Stimulated activated CD8-positive, alpha-beta memory T cell treated with anti-CD3 and anti-CD28 coated beads, Interleukin-2, amount 100 ng/mL, for 48 hours (primary cell): ENCODE data around the gene TRIM37.
"Not testable (repeated sequence)": the region's sequence is repeated elsewhere in the genome, so short reads cannot be mapped to it uniquely, and the experiment has no call there.

ENCODE experiments used
- DNase-seq, 2 donors: peaks; one replicate each; pipeline ENCODE4 v3.0.0-alpha.2; 2020; ENCODE audit warnings: low read depth in 2 of 2

The TRIM37 gene

DNA sequence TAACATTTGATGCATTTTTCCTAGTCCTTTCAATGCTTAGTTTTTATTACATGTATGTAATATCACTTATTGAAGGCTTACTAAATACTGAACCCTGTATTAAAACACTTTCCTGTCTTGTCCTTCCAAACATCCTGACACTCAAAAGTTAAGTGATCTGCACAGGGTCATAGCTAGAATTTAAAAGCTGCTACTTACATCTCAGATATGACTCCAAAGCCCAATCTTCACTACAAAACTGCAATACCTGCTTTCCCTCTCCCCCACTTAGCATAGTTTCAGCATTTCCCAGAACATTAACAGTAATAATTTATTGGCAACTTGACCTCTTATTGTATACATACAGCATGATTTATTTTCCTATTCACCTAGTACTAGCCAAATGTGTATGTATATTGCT is 4.3 kb upstream of the TRIM37 start:
- no peak for DNase-seq

DNA sequence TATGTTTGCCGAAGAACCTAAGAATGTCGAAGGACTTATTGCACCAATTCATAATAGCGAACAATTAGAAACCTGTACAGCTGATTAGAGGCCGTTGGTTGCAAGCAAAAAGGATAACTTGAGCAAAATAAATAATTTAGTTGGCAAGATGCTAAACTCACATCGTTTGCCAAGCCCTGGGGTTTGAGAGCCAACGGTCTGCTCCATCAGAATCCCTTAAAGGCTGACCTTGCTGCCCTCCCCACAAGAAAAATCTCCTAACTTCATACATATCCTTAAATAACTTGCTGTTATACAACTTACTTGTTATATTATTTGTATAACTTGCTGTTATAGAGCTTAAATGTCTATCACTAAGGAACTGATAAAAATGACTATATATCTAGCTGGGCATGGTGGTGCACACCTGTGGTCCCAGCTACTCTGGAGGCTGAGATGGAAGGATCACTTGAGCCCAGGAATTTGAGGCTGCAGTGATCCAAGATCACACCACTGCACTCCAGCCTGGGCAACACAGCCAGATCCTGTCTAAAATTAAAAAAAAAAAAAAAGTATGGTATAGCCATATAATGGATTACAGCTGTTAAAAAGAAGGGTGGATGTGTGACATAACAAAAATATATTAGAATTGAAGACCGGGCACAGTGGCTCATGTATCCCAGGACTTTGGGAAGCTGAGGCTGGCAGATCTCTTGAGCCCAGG is 1.9 kb upstream of the TRIM37 start:
- DNase-seq = no peak

DNA sequence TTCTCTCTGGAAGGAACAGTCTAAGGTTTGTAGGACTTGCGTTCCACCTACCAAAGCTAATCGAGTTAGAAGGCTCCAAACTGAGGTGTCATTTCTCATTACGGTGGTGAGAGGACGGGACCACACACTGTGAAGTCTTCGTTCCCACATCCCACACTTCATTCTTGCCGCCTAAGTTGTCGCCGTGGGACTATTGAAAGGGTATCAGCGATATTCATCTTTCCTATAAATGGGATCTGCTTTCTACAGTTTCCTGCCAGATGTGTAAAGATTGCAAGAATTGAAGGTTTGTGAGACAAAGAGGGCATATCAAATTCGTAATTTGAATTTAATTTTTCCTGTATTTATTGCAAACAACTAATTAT is 608 bp upstream of the TRIM37 start:
- peak in 1 of 2 donors; percentile 11 for DNase-seq

DNA sequence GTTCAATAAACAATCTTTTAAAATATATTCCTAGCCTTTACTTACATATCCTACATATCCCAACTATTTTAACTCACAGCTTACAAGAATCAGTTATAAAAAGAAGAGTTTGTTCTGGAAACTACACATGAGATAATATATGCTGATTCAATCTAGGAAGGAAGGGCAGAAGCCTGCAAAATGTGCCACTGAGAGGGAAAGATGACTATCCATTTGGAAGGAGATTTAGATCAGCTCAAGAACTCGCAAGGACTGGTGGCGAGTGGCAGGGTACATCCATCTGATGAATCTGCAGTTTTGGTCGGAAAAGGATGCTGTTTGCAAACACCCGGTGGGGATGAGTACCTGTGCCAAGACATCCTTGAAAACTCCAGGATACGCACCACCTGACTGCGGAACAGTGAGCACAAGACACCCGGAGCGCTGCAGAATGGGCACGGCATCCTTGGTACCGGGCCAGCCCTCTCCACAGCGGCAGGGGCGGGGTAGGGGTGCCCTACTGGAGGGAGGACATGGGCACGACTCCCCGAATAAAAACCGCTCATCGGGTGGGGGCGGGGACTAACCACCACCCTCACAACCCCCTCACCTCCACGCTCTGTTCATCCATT is 723 bp downstream of the TRIM37 start:
- peak; percentile 54 to 55 for DNase-seq

DNA sequence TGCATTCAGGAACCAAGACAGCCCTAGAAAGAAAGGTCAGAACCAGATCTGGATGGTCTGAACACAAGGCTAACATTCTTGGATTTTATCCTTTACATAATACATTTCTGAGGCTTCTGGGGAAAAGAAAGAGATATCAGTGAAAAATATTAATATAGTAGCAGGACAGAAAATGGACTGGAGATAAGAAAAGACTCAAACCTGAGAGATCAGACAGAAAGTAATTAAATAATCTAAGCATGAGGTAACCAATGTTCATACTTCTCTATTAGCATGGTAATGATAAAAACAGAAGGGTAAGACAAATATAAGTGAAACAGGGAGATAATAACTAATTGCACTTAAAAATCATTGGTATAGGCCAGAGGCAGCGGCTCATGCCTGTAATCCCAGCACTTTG is 5.5 kb downstream of the TRIM37 start:
- DNase-seq = no peak

DNA sequence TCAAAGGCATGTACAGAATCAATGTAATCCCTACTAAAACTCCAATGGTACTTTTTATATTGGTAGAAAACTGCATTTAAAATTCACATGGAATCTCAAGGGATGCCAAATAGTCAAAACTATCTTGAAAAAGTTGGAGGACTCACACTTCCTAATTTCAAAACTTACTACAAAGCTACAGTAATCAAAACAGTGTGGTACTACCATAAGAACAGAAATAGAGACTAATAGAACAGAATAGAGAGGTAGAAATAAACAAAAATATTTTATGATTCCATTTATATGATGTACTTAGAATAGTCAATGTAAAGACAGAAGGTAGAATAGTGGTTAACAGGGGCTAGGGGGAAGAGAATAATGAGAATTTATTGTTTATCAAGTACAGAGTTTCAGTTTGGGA is 8.8 kb downstream of the TRIM37 start:
- no peak for DNase-seq

DNA sequence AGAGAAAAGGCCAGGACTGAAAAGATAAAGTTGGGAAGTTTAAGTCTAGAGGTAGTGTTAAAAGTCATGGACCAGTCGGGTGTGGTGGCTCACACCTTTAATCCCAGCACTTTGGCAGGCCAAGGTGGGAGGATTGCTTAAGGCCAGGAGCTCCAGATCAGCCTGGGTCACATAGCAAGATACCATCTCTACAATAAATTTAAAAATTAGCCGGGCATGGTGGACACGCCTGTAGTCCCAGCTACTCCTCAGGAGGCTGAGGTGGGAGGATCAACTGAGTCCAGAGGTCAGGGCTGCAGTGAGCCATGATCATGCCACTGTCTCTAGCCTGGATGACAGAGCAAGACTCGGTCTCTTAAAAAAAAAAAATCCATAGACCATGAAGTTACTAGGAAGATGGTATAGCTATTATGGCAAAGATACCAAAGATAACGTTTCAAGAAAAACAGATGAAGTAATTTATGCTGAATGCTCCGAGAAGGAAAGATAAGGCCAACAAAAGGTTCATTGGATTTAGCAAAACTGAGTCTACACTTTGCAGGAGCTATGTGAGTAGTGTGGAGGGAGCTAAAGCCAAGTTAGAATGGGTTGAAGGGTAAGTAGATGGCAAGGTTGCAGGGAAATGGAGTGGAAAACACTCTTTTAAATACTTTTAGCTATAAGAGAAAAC is 11.7 kb downstream of the TRIM37 start:
- DNase-seq = no peak

DNA sequence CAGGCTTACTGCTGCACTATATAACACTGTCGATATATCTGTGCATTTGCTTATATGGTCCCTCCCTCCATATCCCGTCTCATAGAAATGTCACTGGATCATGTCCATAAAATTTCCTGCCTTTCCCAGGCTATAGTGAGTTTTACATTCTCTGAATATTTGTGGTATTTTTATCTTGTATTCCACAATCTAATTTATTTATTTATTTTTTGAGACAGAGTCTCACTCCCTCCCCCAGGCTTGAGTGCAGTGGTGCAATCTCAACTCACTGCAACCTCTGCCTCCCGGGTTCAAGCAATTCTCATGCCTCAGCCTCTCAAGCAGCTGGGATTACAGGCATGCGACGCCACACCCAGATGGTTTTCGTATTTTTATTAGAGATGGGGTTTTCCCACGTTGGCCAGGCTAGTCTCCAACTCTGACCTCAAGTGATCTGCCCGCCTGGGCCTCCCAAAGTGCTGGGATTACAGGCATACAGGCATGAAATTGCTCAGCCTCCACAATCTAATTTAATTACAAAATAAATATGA is 12.9 kb downstream of the TRIM37 start:
- no peak for DNase-seq

DNA sequence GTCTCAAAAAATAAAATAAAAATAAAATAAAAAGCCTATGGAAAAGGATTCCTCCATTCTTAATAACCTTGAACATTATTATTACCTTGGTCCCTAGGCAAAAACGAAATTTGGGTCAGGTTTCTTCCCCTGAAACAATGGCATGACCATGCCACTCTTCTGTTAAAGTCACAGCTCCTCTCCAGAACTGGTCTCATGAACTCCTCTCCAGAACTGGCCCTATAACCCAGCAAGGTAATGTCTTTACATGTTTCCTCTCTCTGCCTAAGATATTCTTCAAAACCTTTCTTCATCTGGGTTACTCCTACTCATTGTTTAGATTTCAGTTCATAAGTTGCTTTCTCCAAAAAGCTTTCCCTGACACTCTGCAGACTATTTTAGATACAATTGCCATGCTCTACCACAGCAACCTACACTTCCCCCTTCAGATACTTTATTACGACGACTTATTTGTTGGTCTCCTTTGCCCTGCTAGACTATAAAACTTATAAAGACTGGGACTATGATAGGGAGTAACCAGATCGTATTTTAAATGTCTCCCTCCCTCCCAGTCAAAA is 13.5 kb downstream of the TRIM37 start:
- DNase-seq = no peak

DNA sequence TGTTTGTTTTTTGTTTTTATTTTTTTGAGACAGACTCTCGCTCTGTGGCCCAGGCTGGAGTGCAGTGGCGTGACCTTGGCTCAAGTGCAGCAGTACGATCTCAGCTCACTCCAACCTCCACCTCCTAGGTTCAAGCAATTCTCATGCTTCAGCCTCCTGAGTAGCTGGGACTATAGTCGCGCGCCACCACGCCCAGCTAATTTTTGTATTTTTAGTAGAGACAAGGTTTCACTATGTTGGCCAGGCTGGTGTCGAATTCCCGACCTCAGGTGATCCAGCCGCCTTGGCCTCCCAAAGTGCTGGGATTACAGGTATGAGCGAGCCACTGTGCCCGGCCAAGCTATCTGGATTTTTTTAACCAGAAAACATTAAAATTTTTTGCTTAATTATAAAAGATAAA is 16.1 kb downstream of the TRIM37 start:
- DNase-seq = not testable (repeated sequence)

DNA sequence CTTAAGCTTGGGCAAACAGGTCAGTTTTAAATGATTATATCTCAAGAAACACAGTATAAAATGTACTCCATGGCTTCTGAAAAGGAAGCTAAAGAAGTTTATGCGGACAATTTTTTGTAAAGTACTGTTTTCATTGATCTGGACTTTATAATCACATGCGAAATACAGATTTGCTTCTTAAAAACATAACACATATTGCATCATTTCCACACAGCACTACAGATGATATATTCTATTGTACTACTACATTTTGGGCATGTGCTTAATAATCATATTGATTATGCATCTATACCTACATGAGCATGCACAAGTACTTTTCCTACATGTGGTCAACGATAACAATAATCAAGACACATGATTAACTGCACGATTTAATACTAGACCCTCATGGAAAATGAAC is 22.5 kb downstream of the TRIM37 start:
- no peak for DNase-seq

DNA sequence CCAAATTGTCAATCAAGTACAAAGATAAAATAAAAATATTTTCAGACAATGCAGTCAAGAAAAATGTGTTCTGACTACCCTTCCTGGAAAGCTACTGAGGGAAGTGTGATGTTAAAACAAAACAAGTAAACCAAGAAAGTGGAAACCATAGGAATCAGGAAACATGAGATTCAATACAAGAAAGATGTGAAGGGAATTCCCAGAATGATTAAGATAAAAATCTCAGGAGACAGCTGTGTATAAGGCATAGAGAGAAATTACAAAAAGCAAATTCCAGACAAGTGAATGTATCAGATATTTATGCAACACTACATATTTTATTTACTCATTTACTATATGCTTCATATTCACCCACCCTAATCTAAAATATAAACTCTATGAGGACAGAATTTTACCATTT is 32.2 kb downstream of the TRIM37 start:
- DNase-seq = no peak

DNA sequence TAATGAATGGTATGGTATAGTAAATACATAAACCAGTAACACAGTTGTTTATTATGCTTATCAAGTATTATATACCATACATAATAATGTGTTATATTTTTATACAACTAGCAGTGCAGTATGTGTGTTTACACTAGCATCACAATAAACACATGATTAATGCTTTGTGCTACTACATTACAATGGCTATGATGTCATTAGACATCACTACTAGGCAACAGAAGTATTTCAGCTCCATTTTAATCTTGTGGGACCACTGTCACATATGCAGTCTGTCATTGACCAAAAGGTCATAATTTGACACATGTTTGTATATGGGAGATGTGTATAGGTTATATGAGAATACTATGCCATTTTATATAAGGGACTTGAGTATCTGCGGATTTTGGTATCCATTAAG is 32.7 kb downstream of the TRIM37 start:
- DNase-seq = no peak

DNA sequence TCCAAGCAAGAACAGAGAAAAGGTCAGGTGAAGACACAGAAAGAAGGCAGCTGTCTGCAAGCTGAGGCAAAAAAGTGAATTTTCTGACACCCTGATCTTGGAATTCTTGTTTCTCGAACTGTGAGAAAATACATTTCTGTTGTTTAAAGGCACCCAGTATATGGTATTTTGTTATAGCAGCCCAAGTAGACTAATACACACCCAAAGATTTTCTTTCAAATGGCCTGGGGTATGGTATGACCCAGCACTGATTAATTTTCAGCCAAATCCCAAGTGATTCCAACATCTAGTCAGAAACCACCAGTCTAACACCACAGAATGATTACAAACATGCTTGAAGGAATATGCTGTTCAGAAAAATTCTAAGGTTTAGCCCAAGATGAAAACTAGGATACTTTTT is 36.8 kb downstream of the TRIM37 start:
- DNase-seq = no peak

DNA sequence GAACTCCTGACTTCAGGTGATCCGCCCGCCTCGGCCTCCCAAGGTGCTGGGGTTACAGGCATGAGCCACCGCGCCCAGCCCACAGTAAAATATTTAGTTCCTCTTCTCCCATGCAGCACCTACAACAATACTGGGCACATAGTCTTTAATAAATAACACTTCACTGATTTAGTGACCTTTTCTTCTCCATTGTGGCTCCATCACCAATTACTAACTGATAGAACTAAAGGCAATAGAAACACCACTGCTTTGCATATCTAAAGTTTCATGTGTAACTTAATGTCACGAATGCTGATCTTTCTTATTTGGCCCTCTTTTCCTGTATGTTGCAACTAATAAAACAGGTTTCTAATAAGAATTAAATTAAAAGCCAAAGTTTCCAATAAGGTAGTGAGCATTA is 38.9 kb downstream of the TRIM37 start:
- no peak for DNase-seq

DNA sequence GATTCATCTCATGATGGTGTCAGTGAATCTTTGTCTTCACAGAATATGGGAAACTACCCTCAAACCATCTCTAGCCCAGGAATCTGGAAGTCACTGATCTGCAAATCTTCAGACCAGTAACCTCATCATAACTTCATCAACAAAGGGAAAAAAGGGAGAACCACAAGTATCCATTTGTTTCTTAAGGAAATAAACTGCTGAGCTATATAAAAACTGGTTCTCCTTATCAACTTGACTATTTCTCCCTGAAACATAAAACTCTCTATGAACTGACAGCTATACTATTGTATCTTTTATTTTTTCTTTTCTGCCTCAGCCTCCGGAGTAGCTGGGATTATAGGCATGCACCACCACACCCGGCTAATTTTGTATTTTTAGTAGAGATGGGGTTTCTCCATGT is 39.3 kb downstream of the TRIM37 start:
- DNase-seq = no peak

DNA sequence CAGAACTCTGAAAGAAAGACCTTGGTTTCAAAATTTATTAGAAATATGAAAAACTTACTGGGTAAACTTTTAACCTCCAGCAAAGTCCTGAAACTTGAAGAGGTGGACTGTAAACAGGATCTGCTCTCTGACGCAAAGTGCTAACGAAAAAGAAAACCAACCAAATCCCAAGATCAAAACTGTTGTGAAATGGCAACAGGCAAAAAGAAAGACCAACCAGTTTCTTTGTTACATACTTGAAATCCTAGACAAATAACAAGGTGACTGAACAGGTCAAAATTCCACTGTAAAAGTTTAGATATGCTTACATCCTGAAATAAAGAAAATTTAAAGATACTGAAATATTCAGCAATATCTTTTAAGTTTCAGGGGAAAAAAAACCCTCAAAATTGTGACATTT is 44.2 kb downstream of the TRIM37 start:
- DNase-seq = no peak

DNA sequence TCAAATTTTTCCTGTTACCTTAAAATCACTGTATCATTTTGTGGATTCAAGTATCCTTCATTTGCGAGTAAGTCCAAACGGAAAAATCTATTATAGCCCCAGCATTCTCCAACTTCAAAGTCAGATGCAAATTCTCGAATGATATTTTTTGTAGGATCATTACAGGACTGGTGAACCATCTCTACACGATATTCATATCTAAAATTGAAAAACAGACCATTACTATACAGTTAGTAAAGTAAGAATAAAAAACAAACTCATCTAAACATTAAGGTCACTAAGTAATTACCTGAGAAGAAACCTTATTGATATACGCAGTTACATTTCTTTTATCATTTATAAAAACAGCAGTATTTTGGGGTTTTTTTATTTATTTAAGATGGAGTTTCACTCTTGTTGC is 49.8 kb downstream of the TRIM37 start:
- DNase-seq = no peak

DNA sequence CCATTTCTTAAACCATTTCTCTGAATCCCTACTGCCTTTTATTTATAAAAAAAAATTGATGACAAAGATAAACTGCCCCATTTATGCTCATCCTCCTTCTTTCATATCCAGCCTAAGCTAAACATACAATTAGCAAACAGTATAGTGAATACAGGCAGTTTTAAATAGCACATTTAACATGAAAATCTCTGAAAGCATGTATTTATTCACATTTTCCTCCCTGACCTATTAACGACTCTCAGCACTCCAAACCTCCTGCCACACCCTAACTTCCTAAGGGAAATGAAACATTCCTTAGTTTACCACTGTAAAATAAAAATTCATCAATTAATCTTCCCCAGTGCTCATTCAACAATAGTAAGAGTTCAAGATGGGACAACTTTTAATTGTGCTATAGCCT is 56.9 kb downstream of the TRIM37 start:
- no peak for DNase-seq

DNA sequence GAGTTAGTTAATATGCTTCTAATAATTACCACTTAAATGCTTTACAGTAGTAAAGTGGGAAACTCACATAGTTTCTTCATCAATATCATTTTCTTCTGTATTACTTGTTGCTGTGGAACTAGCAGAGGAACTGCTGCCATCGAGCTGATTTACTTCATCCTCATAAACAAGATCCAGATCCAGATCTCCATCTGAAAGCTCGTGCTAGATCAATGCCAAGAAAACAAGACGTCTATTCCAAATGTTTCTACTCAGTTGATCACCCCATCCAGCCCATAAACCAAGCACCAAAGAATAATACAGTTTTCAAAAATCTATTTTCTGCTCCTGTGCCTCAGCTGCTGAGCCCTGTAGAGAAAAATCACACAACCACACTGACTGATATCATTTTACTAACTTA is 59.1 kb downstream of the TRIM37 start:
- no peak for DNase-seq

DNA sequence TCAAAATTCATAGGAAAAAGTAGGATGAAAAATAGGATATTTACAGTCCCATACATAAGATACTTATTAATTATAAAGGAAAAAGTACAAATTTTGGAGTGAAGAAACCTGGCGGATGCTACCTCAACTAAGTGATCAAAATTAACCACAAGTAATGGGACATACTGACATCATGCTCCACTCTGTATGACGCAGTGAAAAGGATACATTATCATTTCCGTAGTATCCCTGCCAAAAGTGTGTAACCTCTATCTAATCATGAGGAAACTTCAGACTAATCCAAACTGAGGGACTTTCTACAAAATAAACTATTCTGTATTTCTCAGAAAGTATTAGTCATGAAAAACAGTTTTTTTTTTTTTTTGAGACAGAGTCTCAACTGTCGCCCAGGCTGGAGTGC is 60.5 kb downstream of the TRIM37 start:
- DNase-seq = no peak

DNA sequence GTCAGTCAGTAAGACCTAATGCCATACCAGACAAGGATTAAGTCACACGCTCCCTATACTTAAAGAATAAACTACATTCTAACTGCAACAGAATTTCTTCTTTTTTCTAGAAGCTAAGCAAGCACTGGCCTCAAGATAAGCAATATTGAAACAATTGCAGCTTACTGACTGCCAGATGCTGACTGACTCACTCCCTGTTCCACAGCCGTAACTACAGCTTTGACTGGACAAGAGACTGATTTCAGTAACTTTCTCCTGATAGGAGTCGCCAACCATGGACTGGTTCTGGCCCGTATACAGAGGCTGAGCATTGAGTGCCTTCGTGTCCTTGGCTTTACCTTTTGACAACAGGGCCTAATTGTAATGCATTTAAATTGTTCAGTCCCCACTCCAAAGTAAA is 67.9 kb downstream of the TRIM37 start:
- DNase-seq = peak in 1 of 2 donors; percentile 7

DNA sequence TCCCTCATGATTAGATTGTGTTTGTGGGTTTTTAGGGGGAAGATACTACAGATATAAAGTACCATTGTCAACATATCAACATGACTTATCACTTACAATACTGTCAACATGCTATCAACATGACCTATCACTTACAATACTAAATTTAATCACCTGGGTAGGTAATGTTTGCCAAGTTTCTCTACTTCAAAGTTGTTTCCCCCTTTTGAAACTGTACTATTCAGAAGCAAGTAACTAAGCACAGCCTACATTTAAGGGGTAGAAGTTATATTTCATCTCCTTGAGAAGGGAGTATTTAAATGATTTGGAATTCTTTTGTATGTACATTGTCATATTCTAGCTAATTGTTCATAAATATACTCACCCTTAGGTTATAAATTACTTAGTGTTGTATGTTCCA is 68.7 kb downstream of the TRIM37 start:
- DNase-seq = no peak
